Astrocyte of the spinal cord (primary cell): ENCODE measurements around the gene ARID3A.
"Not testable (repeated sequence)": the region's sequence is repeated elsewhere in the genome, so short reads cannot be mapped to it uniquely, and the experiment has no call there.

ENCODE experiments used
- DNase-seq: peaks from one replicate; pipeline ENCODE4 v3.0.0; 2011; ENCODE audit warnings: low read depth, low spot score
- H3K4me3 ChIP-seq: 2 replicates; pipeline ENCODE4 v1.5.1; 2011; ENCODE audit warnings: low read depth, mild to moderate bottlenecking, low read length, moderate library complexity
- CTCF ChIP-seq: IDR thresholded peaks from 2 replicates; pipeline ENCODE4 v1.5.1; 2012; ENCODE audit warnings: low read depth, mild to moderate bottlenecking, low read length, inconsistent platforms
- in situ Hi-C: cut with HindIII; loops from 2 replicates; pipeline ENCODE4 v1.10.0; 2017; ENCODE audit warnings: low sequenced_read_pairs

Gene ARID3A

DNA sequence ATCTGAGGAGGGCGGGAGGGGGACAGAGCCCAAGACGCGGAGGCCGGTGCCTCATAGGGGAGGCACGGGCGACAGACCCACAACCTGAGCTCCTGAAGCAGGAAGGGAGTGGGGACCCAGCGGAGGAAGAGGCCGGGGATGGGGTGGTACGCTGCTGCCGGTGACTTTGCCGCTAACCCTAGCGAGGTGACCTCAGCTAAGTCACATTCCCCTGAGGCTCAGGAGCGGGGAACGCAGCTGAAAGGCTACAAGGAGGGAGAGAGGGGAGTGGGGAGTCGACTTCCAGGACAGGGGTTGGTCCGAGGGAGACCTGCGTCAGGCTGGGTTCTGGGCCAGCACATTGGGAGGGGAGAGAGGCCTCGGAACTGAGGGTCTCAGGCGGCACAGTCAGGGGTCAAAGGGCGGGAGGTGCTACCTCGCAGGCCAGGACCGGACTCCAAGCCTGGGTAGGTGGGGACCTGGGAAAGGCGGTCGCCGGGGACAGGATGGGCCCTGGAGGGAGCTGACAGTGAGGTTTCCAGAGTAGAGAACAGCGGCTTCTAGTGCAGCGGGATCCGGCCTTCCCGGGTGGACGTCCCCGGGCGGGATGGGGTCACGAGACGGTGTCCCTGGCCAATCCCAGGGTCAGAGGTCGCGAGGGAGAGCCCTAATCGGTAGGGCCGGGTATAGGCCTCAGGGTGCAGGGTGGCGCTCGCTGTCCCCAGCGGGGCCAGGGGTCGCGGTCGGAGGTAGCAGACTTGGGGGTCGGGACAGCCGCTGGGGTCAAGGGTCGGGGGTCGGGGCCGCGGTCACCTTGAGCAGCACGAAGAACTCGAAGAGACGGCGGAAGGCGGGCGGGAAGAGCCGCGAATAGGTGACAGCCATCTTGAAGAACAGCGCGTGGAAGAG lies 94.4 kb downstream of the ARID3A start:
- no peak for DNase-seq
- peak overlapping the region; percentile 95 for H3K4me3 ChIP-seq
- in situ Hi-C loops = no loop called here
- TF ChIP-seq CTCF = no peak

DNA sequence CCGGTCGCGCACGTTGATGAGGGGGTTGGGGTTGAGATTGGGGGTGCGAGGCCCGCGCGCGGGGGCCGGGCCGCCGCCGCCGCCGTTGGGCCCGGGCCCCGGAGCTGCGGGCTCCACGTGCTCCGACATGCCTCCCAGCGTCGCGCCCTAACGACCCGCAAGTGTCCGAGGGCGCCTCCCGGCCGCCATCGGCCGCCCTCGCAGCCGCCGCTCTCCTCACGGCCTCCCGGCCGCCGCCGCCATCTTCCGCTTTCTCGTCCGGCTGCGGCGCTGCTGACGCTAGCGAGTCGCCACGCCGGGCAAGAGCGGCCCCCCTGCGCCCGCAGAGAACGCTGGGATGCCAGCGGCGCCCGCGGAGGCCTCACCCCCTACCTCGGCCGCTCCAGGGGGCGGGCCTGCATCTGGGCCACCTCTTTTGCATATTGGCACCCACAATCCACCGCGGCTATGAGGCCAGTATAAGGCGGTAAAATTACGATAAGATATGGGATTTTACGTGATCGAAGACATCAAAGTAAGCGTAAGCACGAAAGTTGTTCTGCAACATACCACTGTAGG lies 95.1 kb downstream of the ARID3A start, which contains the start of gene TMEM259:
TSS of gene TMEM259 (minus strand) at position 256 of the 558 bp plus-strand sequence. CDS start at position 129, 127 bp downstream.
- in situ Hi-C loops = no loop called here
- DNase-seq = peak; percentile 98
- peak within 1 kb of the TSS; percentile 95 for H3K4me3 ChIP-seq
- no peak for TF ChIP-seq CTCF

DNA sequence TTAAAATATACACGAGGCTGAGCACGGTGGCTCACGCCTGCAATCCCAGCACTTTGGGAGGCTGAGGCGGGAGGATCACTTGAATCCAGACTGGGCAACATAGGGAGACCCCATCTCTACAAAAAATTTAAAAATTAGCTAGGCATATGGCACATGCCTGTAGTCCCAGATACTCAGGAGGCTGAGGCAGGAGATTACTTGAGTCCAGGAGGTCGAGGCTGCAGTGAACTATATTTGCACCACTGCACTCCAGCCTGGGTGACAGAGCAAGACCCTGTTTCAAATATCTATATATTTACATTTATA lies 98.0 kb downstream of the ARID3A start:
- H3K4me3 ChIP-seq, in situ Hi-C loops, DNase-seq: not testable (repeated sequence)

- H3K4me3 ChIP-seq, DNase-seq, in situ Hi-C loops: not testable (repeated sequence)
Measured at GRCh38 chr19:1025080-1025479, 99.2 kb downstream of the ARID3A start.
